PC-9 (cell line): Measurements from ENCODE around the gene APBA1. TPM values are rescaled to one million over a fixed set of nuclear protein-coding genes. Genes with fewer than 3 reads are reported as not detected.

ENCODE experiments used
- Bru-seq: library from RNA; stranded (reverse); fragments of 400-500 nt; gene quantifications from one replicate; lab custom pipeline; 2021; lab: Mats Ljungman, UMichigan
- BruChase-seq, 2 experiments: library from RNA; stranded (reverse); fragments of 400-500 nt; gene quantifications; one replicate each; lab custom pipeline; 2021; lab: Mats Ljungman, UMichigan
- BruUV-seq: library from RNA; stranded (reverse); fragments of 400-500 nt; replicated peaks from 2 replicates; lab custom pipeline; 2021; lab: Mats Ljungman, UMichigan
- CTCF ChIA-PET: fragments of 300-600 bp; sonication (Branson Sonifier 250); formaldehyde crosslinking; loops from one replicate; lab custom pipeline; 2022; ENCODE audit warnings: antibody characterized with exemption; lab: Charles Lee
- POLR2A ChIA-PET: fragments of 300-600 bp; sonication (Branson Sonifier 250); formaldehyde crosslinking; loops from one replicate; lab custom pipeline; 2022; ENCODE audit warnings: antibody characterized with exemption; ENCODE audit not compliant: unreplicated experiment; lab: Charles Lee
- DNase-seq, 2 experiments: peaks; one replicate each; pipeline versions ENCODE4 v3.0.0 to v3.0.0-alpha.2; 2015 to 2022; ENCODE audit warnings: mixed read lengths in 1 of 2
- H2AFZ ChIP-seq: fragments of 200-600 bp; sonication (generic); 2 replicates; pipeline ENCODE4 v1.8.1; 2017; ENCODE audit warnings: antibody characterized with exemption
- H3F3A ChIP-seq: fragments of 200-600 bp; sonication (generic); 2 replicates; pipeline ENCODE4 v1.8.1; 2017; ENCODE audit warnings: antibody characterized with exemption, mild to moderate bottlenecking, low read depth; ENCODE audit not compliant: insufficient read depth
- H3K27ac ChIP-seq: fragments of 200-600 bp; sonication (generic); 2 replicates; pipeline ENCODE4 v1.6.1; 2016; ENCODE audit warnings: mixed run types
- H3K27me3 ChIP-seq: fragments of 200-600 bp; sonication (generic); 2 replicates; pipeline ENCODE4 v1.6.1; 2016; ENCODE audit warnings: low read depth, mixed run types; ENCODE audit not compliant: insufficient read depth
- H3K36me3 ChIP-seq: fragments of 200-600 bp; sonication (generic); 2 replicates; pipeline ENCODE4 v1.6.1; 2016; ENCODE audit warnings: low read depth, mixed run types
- H3K4me1 ChIP-seq: fragments of 200-600 bp; sonication (generic); replicated peaks from 2 replicates; pipeline ENCODE4 v1.6.1; 2016; ENCODE audit warnings: mixed run types; ENCODE audit not compliant: insufficient read depth
- H3K4me2 ChIP-seq: fragments of 200-600 bp; sonication (generic); 2 replicates; pipeline ENCODE4 v1.6.1; 2017; ENCODE audit warnings: mixed run types
- H3K4me3 ChIP-seq: fragments of 200-600 bp; sonication (generic); 2 replicates; pipeline ENCODE4 v1.6.1; 2016; ENCODE audit warnings: mixed run types
- H3K79me2 ChIP-seq: fragments of 200-600 bp; sonication (generic); 2 replicates; pipeline ENCODE4 v1.6.1; 2017; ENCODE audit warnings: low read depth, mixed run types
- H3K9me2 ChIP-seq: fragments of 200-600 bp; sonication (generic); 2 replicates; pipeline ENCODE4 v1.8.1; 2017; ENCODE audit warnings: mild to moderate bottlenecking; ENCODE audit not compliant: insufficient read depth
- H3K9me3 ChIP-seq: fragments of 200-600 bp; sonication (generic); 2 replicates; pipeline ENCODE4 v1.8.1; 2016; ENCODE audit warnings: low read depth; ENCODE audit not compliant: insufficient read depth
- H4K20me1 ChIP-seq: fragments of 200-600 bp; sonication (generic); 2 replicates; pipeline ENCODE4 v1.8.1; 2017; ENCODE audit not compliant: insufficient read depth
- CTCF ChIP-seq: fragments of 200-600 bp; sonication (generic); conservative IDR thresholded peaks from 2 replicates; pipeline ENCODE4 v1.6.1; 2017; ENCODE audit warnings: mixed run types, antibody characterized with exemption, mild to moderate bottlenecking, moderate library complexity
- EZH2 ChIP-seq: fragments of 200-600 bp; sonication (generic); IDR thresholded peaks from 2 replicates; pipeline ENCODE4 v1.8.0; 2017; ENCODE audit warnings: antibody characterized with exemption, low read depth
- intact Hi-C: fragments of 100-400 bp; cut with micrococcal nuclease; formaldehyde crosslinking; loops from one replicate; pipeline ENCODE4 v1.10.0; 2022; ENCODE audit not compliant: unreplicated experiment
- long read RNA-seq: library from polyadenylated mRNA; stranded (forward); transcript quantifications from one replicate; pipeline ENCODE4 v2.0.0, GENCODE V29; 2022
- total RNA-seq: library from RNA; stranded (reverse); gene quantifications from 2 replicates; pipeline ENCODE4 v1.2.3, GENCODE V29; 2021

Gene APBA1
- total RNA-seq: 0.44 and 1.4 TPM in 2 replicates
- Bru-seq, nascent RNA: percentile 17 among the genes with signal in this experiment
- percentile 23 among the genes with signal in this experiment for BruChase-seq, experiment 1, labeled RNA remaining after a 2-hour chase
- percentile 17 among the genes with signal in this experiment for BruChase-seq, experiment 2, labeled RNA remaining after a 6-hour chase
- long read RNA-seq: 0 reads

DNA sequence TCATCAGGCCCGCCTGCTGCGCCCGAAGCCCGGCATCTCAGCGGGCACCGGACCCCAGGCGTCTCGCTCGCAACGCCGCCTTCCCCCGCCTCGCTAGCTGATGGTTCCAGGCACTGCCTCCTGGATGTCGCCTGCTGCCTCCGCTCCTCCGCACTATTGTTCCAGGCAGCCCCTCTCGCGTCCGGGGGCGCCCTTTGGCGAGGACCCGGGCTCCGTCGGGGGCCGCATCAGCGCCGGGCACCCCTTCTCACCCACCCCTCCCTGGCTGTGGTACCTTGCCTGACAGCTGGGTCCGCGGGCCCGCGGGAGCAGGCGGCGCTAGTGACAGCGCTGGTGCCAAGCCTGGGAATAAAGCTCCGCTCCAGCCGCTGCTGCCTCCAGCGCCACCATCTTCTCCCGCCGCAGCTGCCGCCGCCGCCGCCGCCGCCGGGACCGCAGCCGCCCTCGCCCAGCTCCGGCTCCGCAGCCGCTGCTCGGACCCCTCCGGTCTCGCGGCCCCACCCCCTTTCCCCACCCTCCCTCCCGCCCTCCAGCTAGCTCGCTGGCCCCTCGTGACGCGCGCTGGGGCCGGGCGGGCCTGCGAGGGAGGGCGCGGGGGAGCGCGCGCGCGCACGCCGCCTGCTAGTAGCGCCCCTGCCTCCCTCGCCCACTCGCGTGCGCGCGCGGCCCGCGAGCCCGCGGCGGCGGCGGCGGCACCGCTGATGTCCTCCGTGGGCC is at the start of gene APBA1:
Gene APBA1 (minus strand): TSS at position 493 of the 717 bp plus-strand sequence.
- no peaks in the 10 kb centered on the region for H3K27me3 ChIP-seq
- H3K9me3 ChIP-seq: no peaks in the 10 kb centered on the region
- H2AFZ ChIP-seq: peak within 1 kb of the TSS; percentile 96
- intact Hi-C loops: loop anchor here (1.0 to 10.0 kb wide), 7 partner anchors 123 to 933 kb away; partner anchors contain the start of gene SMC5
- no peaks in the 10 kb centered on the region for H3K79me2 ChIP-seq
- peak within 1 kb of the TSS; percentile 100 for H3K4me2 ChIP-seq
- DNase-seq: peak in 1 of 2 experiments; percentile 41
- ChIA-PET CTCF (interaction anchor here (0.8 kb wide), 1 partner anchor 26 kb away, joined by 10 read pairs; no protein-coding TSS in a partner anchor), POLR2A (interaction anchor here (0.6 kb wide), 1 partner anchor 76 kb away, joined by 6 read pairs; no protein-coding TSS in a partner anchor)
- no TSS peak for BruUV-seq
- H4K20me1 ChIP-seq: no peaks in the 10 kb centered on the region
- H3K4me3 ChIP-seq: peak within 1 kb of the TSS; percentile 76
- peaks cover 26% of the 10 kb centered on the region for H3F3A ChIP-seq
- H3K27ac ChIP-seq: no peak within 1 kb of the TSS
- no peak for TF ChIP-seq EZH2
- TF ChIP-seq CTCF: no peak
- H3K4me1 ChIP-seq: peaks cover 32% of the 10 kb centered on the region
- no peaks in the 10 kb centered on the region for H3K9me2 ChIP-seq
- H3K36me3 ChIP-seq: no peaks in the 10 kb centered on the region

- Histone ChIP-seq H3K4me3 (no peak overlapping the region), H3K4me2 (no peak overlapping the region), H3K4me1 (no peaks in the 10 kb centered on the region), H3K36me3 (no peaks in the 10 kb centered on the region; the same call in 1 of the 2 replicates), H3K27ac (no peak overlapping the region), H3F3A (no peaks in the 10 kb centered on the region), H2AFZ (no peak overlapping the region), H4K20me1 (no peaks in the 10 kb centered on the region), H3K27me3 (no peaks in the 10 kb centered on the region), H3K9me2 (no peaks in the 10 kb centered on the region), H3K79me2 (no peaks in the 10 kb centered on the region), H3K9me3 (no peaks in the 10 kb centered on the region)
- BruUV-seq: no TSS peak
- POLR2A ChIA-PET: no interaction called here
- intact Hi-C loops: no loop called here
- TF ChIP-seq EZH2: no peak
- no peak for TF ChIP-seq CTCF
- CTCF ChIA-PET: no interaction called here
- DNase-seq: no peak
These were observed 47.8 kb upstream of the APBA1 start for GRCh38 chr9:69719983-69720382.

- intact Hi-C loops: no loop called here
- Histone ChIP-seq H3K27ac (no peak overlapping the region), H4K20me1 (no peaks in the 10 kb centered on the region), H3F3A (no peaks in the 10 kb centered on the region), H2AFZ (no peak overlapping the region), H3K9me2 (no peaks in the 10 kb centered on the region), H3K27me3 (no peaks in the 10 kb centered on the region), H3K4me3 (no peak overlapping the region), H3K9me3 (no peaks in the 10 kb centered on the region), H3K4me2 (no peak overlapping the region), H3K4me1 (no peaks in the 10 kb centered on the region), H3K79me2 (no peaks in the 10 kb centered on the region), H3K36me3 (no peaks in the 10 kb centered on the region; the same call in 1 of the 2 replicates)
- POLR2A ChIA-PET: no interaction called here
- TF ChIP-seq CTCF (no peak), EZH2 (no peak)
- DNase-seq: no peak
- CTCF ChIA-PET: no interaction called here
- no TSS peak for BruUV-seq
These were observed 47.2 kb upstream of the APBA1 start for GRCh38 chr9:69719367-69719766.
